ENCODE data around the gene RLN3.
"Not testable (repeated sequence)": the region's sequence is repeated elsewhere in the genome, so short reads cannot be mapped to it uniquely, and the experiment has no call there.

RLN3 gene

GRCh38 chr19:14048443-14049153 is 20.6 kb downstream of the RLN3 start:
- DNase-seq (ENCODE audit: low read depth): peak; percentile 77
- no peak overlapping the region for H3K4me3 ChIP-seq (ENCODE audit: low read depth, low read length)
- peak; percentile 20; the same call in 1 of the 2 replicates for TF ChIP-seq MYC (IDR thresholded peaks at IDR 0.05; ENCODE audit: low read depth, low read length)
- peak; percentile 97 for TF ChIP-seq CTCF (IDR thresholded peaks at IDR 0.05; ENCODE audit: low read depth, low read length)
- no peak for TF ChIP-seq MAX (IDR thresholded peaks at IDR 0.05; ENCODE audit: low read depth, low read length)

GRCh38 chr19:14050512-14050911 is 22.6 kb downstream of the RLN3 start:
- DNase-seq (ENCODE audit: low read depth): no peak
- TF ChIP-seq CTCF (IDR thresholded peaks at IDR 0.05; ENCODE audit: low read depth, low read length) (no peak), MAX (IDR thresholded peaks at IDR 0.05; ENCODE audit: low read depth, low read length) (no peak), POLR2A (IDR thresholded peaks at IDR 0.05; ENCODE audit: extremely low read depth, insufficient read length) (no peak), MYC (IDR thresholded peaks at IDR 0.05; ENCODE audit: low read depth, low read length) (no peak)
- no peak overlapping the region for H3K4me3 ChIP-seq (ENCODE audit: low read depth, low read length)

GRCh38 chr19:14050961-14051360 is 23.0 kb downstream of the RLN3 start:
- not testable (repeated sequence) for H3K4me3 ChIP-seq (ENCODE audit: low read depth, low read length); DNase-seq (ENCODE audit: low read depth)

- H3K4me3 ChIP-seq (ENCODE audit: low read depth, low read length): no peak overlapping the region
- no peak for DNase-seq (ENCODE audit: low read depth)
- no peak for TF ChIP-seq POLR2A (IDR thresholded peaks at IDR 0.05; ENCODE audit: extremely low read depth, insufficient read length)
- TF ChIP-seq CTCF (IDR thresholded peaks at IDR 0.05; ENCODE audit: low read depth, low read length): no peak
- TF ChIP-seq MAX (IDR thresholded peaks at IDR 0.05; ENCODE audit: low read depth, low read length): no peak
- TF ChIP-seq MYC (IDR thresholded peaks at IDR 0.05; ENCODE audit: low read depth, low read length): no peak
These were observed 24.0 kb downstream of the RLN3 start for GRCh38 chr19:14051980-14052379.

- TF ChIP-seq CTCF (IDR thresholded peaks at IDR 0.05; ENCODE audit: low read depth, low read length) (no peak), MAX (IDR thresholded peaks at IDR 0.05; ENCODE audit: low read depth, low read length) (no peak), MYC (IDR thresholded peaks at IDR 0.05; ENCODE audit: low read depth, low read length) (no peak), POLR2A (IDR thresholded peaks at IDR 0.05; ENCODE audit: extremely low read depth, insufficient read length) (no peak)
- no peak overlapping the region for H3K4me3 ChIP-seq (ENCODE audit: low read depth, low read length)
- DNase-seq (ENCODE audit: low read depth): no peak
These were observed 24.5 kb downstream of the RLN3 start for GRCh38 chr19:14052470-14052869.

- no peak for DNase-seq (ENCODE audit: low read depth)
- H3K4me3 ChIP-seq (ENCODE audit: low read depth, low read length): no peak overlapping the region
- no peak for TF ChIP-seq POLR2A (IDR thresholded peaks at IDR 0.05; ENCODE audit: extremely low read depth, insufficient read length)
- no peak for TF ChIP-seq CTCF (IDR thresholded peaks at IDR 0.05; ENCODE audit: low read depth, low read length)
- no peak for TF ChIP-seq MAX (IDR thresholded peaks at IDR 0.05; ENCODE audit: low read depth, low read length)
- TF ChIP-seq MYC (IDR thresholded peaks at IDR 0.05; ENCODE audit: low read depth, low read length): no peak
These were observed 25.1 kb downstream of the RLN3 start for GRCh38 chr19:14053032-14053431.

All from NB4 (cell line).